ENCODE results near the gene SRGAP1.

The SRGAP1 gene

GRCh38 chr12:63966606-63966975, 122.1 kb downstream of the SRGAP1 start:
- DNase-seq (ENCODE audit: low read depth), result no peak

DNA sequence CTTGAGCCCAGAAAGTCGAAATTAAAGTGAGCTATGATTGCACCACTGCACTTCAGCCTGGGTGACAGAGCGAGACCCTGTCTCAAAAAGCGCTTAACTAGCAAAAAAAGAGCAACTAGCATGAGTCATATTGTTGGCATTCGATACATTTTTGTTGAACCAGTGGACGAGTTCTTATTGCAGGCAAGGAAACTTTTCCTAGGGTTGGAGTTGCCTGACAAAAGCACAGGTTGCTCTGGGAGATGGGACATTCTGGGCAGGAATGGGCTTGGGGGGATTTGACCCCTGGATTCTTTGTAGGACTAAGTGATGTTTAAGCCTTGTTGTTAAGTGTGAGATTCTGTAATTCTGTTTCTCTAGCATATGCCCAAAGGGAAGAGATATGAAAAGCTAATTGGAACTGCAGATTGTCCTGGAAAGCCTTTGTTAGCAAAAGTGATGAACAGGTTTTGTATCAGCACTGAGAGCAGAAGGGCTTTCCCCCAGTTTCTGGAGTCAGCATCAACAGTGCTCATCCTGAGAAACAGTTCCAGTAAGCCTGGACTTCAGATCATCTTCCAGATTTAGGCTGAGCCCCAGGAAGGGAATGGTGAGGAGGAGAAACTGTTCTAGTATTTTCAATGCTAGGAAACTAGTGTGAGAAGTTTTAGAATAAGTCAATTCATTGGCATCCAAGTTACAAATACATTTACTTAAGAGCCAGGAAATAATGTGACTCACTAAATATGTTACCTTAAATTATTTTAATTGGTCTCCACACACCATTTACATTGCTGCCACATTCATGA, 123.1 kb downstream of the SRGAP1 start:
- no peak for DNase-seq (ENCODE audit: low read depth)

DNA sequence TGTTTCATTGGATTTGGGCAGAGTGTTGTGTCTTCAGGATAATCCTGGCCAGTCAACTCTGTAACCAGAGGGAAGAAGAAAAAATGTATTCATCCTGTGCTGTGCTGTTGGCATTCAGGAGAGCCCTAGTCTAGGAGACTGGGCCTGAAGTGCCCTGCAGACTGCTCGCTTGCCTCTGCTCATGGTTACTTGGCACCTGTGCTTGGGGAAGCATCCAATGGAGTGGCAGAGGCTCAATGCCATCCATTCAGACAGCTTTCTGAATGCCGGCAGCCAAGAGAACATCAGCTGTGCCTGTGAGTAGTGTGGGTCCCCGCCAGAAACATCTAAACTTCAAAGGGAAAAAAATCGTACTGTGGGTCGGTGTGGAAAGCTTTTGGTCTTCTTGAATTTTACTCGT, 124.2 kb downstream of the SRGAP1 start:
- DNase-seq (ENCODE audit: low read depth), result no peak

GRCh38 chr12:63976902-63977395, 132.4 kb downstream of the SRGAP1 start:
- no peak for DNase-seq (ENCODE audit: low read depth)

DNA sequence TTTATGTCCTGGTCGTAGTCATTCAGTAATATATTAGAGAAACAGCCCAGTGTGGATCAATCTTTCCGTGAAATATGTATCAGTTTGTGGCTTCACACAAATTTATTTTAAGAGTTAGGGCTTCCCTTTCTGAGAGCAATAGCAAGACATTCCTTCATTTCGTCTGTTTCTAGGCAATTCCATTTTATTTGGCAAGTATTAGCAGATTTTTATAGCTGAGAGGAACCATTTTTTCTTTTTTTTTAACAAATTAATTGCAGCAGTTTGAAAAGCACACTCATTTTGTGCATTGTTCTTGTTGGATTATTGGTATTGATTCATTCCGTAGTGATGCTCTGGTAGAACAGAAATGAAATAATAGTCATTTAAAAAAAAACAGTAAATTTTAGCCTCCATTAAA, 132.9 kb downstream of the SRGAP1 start:
- no peak for DNase-seq (ENCODE audit: low read depth)

GRCh38 chr12:63978519-63978918, 134.0 kb downstream of the SRGAP1 start:
- no peak for DNase-seq (ENCODE audit: low read depth)

DNA sequence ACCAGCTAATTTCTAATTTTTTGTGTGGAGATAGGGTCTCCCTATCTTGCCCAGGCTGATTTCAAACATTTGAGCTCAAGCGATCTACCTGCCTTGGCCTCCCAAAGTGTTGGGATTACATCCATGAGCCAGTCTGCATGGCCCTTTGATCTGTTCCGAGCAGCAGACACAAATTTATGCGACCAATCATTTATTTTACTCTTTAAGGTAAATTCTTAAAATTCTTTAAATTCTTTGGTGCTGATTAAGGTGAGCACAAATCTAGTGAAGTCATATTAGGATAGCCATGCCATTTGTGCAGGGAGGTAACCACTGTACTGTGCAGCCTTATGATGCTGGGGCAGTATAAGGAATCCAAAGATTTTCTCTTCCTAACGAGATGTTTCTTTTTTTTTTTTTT, 135.7 kb downstream of the SRGAP1 start:
- DNase-seq (ENCODE audit: low read depth), result no peak

DNA sequence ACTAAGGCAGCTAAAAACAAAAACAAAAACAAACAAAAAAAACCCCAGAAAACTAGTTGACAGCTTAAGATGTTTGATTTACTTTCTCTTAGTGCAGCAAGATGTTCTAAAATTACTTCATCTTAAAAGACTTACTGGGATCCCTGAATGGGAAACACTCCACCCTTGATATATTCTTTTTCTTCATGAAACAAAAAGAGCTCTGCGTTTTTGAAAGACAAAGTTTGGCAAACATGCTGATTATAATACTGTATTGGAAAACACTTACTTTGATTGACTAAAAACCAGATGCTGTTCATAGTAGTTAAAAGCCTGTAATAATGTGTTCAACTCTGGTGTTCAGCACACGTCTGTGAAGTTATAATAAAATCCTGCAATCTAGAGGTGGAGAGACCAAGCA, 136.8 kb downstream of the SRGAP1 start:
- DNase-seq (ENCODE audit: low read depth), result no peak

- no peak for DNase-seq (ENCODE audit: low read depth)
Measured at GRCh38 chr12:63982604-63983295, 138.2 kb downstream of the SRGAP1 start.

DNA sequence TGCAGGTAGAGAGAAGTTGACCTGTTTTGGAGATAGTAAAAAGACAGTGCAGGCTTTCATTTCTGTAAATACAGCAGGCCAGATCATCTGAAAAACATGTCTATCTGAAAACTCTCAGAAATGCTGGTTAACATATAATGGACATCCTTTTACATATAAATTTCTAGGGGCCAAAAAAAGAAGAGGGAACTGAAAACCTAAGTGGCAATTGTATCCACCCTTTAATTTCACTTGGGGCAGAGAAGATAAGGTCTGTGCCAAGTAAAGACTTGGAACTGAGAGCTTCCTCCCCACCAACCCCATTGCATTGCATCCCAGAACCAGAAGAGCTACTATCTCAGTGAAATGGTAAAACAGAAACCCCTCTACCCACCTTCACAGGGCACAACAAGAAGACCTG, 141.0 kb downstream of the SRGAP1 start:
- no peak for DNase-seq (ENCODE audit: low read depth)

DNA sequence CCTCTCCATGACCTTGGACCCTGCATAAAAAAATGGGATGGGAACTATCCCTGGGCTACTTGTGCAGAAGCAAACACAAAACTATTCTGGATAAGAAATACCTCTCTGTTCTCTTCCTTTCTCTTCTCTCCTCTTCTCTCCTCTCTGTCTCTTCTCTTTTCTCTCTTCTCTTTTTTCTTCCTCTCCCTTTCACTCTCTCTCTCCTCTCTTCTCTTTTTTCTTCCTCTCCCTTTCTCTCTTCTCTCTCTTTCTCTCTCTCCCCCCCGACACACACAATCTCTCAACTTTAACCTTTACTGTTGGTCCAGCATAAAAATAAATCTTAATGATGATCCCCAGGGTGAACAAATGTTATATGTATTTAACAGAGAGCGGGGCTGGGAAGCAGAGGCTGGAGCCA, 141.4 kb downstream of the SRGAP1 start:
- no peak for DNase-seq (ENCODE audit: low read depth)

DNA sequence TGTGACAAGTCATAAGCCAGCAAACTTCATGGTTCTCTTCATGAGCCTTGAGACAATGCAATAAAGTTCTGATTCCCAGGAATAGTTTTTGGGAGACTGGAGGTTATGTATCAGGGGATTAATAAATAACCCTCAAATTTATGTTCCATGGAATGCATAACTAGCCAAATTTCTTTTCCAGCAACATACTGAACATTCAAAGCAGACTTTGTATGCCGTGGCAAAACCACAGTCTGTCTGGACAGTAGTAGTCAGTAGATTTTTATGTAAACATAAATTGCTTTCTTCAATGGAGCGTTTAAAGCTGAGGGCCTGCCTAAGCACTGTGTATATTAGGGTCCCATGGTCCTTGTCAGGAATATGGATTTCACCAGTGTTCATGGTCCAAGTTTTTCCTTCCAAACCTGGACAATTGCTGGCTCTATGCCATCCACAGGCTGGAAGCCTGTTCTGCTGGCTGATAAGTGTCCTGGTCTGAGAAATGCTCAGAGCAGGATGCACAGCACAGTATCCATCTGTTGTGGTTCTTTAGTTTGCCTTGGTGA, 144.9 kb downstream of the SRGAP1 start:
- no peak for DNase-seq (ENCODE audit: low read depth)

DNA sequence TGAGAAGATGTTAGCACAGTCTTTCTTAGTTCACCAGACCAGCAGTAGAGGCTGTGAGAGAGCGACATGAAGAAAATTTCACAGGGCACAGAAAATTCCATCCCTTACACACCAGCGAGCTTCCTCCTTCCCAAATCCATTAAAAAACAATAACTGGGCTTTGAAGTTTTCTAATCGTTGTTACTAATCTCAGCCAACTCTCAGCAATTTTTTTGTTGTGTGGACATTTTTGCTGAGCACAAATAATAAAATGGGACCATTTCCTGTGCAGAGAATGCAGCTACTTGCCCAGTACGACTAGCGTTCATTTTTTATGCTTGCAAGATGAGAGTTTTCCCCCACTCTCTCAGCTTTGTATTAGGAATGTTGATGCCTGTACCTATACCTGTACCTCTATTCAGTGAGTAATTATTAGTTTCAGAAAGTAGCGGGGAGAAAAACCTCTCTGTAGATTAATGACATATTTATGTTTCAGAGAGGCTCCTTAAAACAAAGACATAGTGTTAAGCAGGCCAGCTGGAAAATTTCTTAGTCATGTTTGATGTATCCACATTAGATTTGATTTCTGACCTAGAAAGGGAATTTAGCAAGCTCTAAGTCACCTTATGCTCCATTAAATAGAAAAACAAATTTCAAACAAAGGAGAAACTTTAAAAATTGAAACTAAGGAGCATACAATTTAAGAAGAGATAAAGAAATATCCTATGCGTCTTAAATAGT, 146.5 kb downstream of the SRGAP1 start:
- no peak for DNase-seq (ENCODE audit: low read depth)

- no peak for DNase-seq (ENCODE audit: low read depth)
Measured at GRCh38 chr12:63994704-63995103, 150.2 kb downstream of the SRGAP1 start.

DNA sequence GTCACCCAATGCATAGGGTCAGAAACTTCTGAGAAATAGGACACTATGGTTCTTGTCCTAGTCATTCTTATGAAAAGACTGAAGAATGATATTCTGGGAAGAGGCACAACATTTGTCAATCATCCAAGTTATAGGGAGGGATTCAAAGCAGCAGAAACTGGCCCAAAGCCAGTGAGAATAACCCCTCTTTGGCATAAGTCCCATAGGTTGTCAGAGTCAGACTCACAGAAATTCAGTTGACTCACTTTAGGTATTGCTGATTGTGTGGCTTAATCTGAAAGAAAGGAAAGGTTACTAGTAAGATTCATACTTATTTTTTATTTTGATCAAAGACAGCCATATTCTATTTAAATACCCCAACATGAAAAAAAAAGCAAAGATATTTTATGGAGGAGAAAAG, 151.0 kb downstream of the SRGAP1 start:
- DNase-seq (ENCODE audit: low read depth), result no peak

GRCh38 chr12:63996556-63996955, 152.1 kb downstream of the SRGAP1 start:
- no peak for DNase-seq (ENCODE audit: low read depth)

- no peak for DNase-seq (ENCODE audit: low read depth)
Measured at GRCh38 chr12:63997198-63997597, 152.7 kb downstream of the SRGAP1 start.

DNA sequence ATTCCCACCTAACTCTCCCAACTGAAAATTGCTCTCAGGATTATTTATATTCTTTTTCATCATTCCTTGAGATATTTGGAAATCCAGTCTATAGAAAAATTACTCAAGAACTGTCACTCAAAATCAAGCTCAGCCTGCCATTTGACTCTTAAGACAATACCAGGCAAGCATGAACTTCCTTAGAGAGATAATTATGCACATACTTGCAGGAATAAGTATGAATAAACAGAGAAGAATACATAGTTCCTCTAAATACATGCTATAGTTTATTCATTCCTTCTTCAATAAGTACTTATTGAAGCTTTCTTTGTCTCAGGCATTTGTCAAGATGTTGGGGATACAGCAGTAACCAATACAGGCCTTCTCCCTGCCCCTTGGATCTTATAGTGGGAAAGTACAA, 154.1 kb downstream of the SRGAP1 start:
- no peak for DNase-seq (ENCODE audit: low read depth)

- DNase-seq (ENCODE audit: low read depth), result no peak
Measured at GRCh38 chr12:63999853-64000252, 155.4 kb downstream of the SRGAP1 start.

DNA sequence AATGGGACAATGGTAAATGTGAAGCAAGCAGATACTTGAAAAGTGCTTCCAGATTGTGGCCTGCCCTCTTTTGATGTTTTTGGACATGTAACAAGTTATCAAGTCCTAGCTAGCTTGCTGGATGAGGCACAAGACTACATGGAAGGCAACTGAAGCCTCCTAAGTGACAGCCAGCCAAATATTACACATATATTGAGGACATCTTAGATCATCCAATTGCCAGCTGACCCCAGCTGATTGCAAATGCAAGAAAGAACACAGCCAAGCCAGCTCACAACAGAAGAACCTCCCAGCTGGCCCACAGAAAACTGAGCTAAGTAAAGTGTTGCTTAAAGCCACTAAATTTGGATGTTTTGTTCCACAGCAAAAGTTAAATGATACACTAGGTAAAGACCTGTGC, 156.9 kb downstream of the SRGAP1 start:
- DNase-seq (ENCODE audit: low read depth), result no peak

- DNase-seq (ENCODE audit: low read depth), result no peak
Measured at GRCh38 chr12:64004641-64005040, 160.1 kb downstream of the SRGAP1 start.

- no peak for DNase-seq (ENCODE audit: low read depth)
Measured at GRCh38 chr12:64006211-64006825, 161.8 kb downstream of the SRGAP1 start.

Measured in activated T-cell treated with anti-CD3 and anti-CD28 coated beads for 24 hours (primary cell).